Activated T-cell treated with anti-CD3 and anti-CD28 coated beads, Interleukin-2, amount 50 U/mL, for 24 hours (primary cell): ENCODE measurements around the gene RASA3.
"Not testable (repeated sequence)": the region's sequence is repeated elsewhere in the genome, so short reads cannot be mapped to it uniquely, and the experiment has no call there.

Source experiments
- DNase-seq: peaks from one replicate; pipeline ENCODE4 v3.0.0-alpha.2; 2020
- H3K27ac Mint-ChIP-seq: 2 replicates; pipeline ENCODE4 v1.8.0; 2020; ENCODE audit warnings: mild to moderate bottlenecking, mixed read lengths
- H3K27me3 Mint-ChIP-seq: 2 replicates; pipeline ENCODE4 v1.8.0; 2020; ENCODE audit warnings: mixed read lengths
- H3K36me3 Mint-ChIP-seq: 2 replicates; pipeline ENCODE4 v1.8.0; 2020; ENCODE audit warnings: low read depth, mixed read lengths
- H3K4me1 Mint-ChIP-seq: 2 replicates; pipeline ENCODE4 v1.8.0; 2020; ENCODE audit warnings: low read depth, mixed read lengths
- H3K4me3 Mint-ChIP-seq: 2 replicates; pipeline ENCODE4 v1.8.0; 2020; ENCODE audit warnings: mild to moderate bottlenecking, moderate library complexity, mixed read lengths
- H3K9me3 Mint-ChIP-seq: 2 replicates; pipeline ENCODE4 v1.8.0; 2020; ENCODE audit warnings: mixed read lengths

The RASA3 gene

DNA sequence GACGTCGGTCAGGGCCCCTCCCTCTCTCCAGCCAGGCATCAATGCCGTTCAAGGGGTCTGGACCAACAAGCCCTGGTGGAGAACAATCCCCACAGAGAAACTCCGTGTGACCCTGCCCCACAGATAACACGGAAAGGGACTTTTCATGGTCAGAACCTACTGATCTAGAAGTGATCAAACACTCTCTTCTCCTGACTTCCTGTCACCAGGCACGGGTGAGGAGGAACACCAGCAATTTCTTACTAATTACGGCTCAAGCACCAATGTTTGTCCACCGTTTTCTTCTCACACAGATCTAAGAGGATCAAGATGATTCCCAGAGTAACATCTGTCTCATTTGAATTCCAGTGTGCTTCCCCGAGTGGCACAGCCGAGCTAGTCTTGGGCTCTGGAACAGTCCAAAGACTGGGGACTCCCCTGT, 11.8 kb downstream of the RASA3 start:
- H3K27me3 Mint-ChIP-seq, result no peaks in the 10 kb centered on the region
- peaks cover 25% of the 10 kb centered on the region for H3K36me3 Mint-ChIP-seq
- H3K27ac Mint-ChIP-seq, result peak overlapping the region; percentile 98
- DNase-seq, result no peak
- H3K4me1 Mint-ChIP-seq, result peaks cover 80% of the 10 kb centered on the region
- peak overlapping the region; percentile 60 for H3K4me3 Mint-ChIP-seq
- peaks cover 2% of the 10 kb centered on the region for H3K9me3 Mint-ChIP-seq

DNA sequence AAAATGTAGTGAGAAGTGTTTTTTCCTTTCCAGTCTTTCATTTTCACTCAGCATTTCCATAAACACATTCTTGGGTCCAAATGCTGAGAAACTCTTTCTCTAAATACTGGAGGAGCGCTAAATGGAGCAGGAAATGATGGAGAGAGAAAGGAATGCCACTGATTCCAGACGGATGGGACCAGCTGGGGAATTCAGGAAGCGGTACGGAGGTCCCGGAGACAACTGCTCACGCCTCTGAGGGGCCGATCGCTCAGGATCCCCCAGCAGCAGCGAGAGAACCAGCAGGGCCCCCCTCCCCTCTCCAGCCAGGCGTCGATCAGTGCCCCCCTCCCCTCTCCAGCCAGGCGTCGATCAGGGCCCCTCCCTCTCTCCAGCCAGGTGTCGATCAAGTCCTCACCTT, 13.2 kb downstream of the RASA3 start:
- DNase-seq, result no peak
- Mint-ChIP-seq H3K27me3 (no peaks in the 10 kb centered on the region), H3K27ac (peak overlapping the region; percentile 82), H3K4me3 (peak overlapping the region; percentile 20), H3K4me1 (peaks cover 78% of the 10 kb centered on the region), H3K9me3 (no peaks in the 10 kb centered on the region), H3K36me3 (peaks cover 27% of the 10 kb centered on the region)

DNA sequence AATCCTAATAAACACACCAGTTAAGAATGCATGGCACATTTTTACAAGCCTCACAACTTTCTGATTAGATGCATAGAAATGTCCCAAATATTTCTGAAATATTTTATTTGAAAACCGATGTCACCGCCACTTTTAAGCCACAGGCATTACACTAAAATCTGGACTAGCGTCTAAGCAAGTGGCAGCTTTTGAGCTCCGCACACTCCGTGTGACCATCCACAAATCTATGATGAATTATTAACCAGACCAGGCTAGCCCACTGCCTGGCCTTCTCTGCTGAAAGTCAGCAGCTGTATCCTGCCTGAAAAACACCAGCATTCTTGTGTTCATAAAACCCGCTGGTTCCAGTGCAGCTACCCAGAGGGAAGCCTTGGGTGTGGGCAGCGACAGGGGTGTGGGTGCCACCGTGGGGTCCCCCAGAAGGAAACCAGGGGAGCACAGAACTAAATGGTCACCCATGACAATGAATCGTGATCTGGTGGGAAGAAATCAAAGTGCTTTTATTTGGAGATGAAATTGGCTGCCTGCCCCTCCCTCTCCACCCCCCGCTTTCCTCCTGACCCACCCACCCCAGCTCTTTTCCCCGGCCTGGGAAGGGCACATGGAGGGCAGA, 13.8 kb downstream of the RASA3 start:
- H3K36me3 Mint-ChIP-seq, result peaks cover 30% of the 10 kb centered on the region
- H3K27ac Mint-ChIP-seq, result peak overlapping the region; percentile 82
- H3K27me3 Mint-ChIP-seq, result no peaks in the 10 kb centered on the region
- H3K4me1 Mint-ChIP-seq, result peaks cover 76% of the 10 kb centered on the region
- DNase-seq, result no peak
- H3K9me3 Mint-ChIP-seq, result no peaks in the 10 kb centered on the region
- H3K4me3 Mint-ChIP-seq, result peak overlapping the region; percentile 35

DNA sequence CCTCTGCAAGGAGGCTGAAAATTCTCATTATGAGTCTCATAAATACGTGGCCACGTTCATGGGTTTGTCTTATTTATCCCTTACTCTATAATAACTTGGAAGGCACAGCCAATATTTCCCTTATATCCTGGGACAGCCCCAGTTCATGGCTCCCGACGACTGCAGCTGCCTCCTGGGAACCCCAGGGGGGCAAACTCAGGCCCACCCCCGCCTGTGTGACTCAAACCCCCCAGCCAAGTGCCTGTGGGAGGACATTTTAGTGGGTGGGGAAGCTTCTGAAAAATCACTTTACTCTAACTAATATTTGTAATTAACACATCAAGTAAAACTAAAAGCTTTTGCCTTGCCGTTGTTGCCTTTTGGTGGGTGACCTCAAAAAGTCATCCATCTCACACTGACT, 14.3 kb downstream of the RASA3 start:
- Mint-ChIP-seq H3K27ac (peak overlapping the region; percentile 82), H3K36me3 (peaks cover 30% of the 10 kb centered on the region), H3K4me1 (peaks cover 74% of the 10 kb centered on the region), H3K9me3 (no peaks in the 10 kb centered on the region), H3K27me3 (no peaks in the 10 kb centered on the region), H3K4me3 (peak overlapping the region; percentile 35)
- no peak for DNase-seq

DNA sequence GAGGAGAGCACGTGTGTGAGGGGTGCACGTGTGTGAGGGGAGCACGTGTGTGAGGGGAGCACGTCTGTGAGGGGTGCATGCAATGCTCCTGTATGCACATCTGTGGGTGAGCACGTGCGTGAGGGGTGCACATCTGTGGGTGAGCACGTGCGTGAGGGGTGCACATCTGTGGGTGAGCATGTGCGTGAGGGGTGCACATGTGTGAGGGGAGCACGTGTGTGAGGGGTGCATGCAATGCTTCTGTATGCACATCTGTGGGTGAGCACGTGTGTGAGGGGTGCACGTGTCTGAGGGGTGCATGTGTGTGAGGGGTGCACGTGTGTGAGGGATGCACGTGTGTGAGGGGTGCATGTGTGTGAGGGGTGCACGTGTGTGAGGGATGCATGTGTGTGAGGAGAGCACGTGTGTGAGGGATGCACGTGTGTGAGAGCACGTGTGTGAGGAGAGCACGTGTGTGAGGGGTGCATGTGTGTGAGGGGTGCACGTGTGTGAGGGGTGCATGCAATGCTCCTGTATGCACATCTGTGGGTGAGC, 15.0 kb downstream of the RASA3 start:
- not testable (repeated sequence) for H3K4me3 Mint-ChIP-seq, H3K27me3 Mint-ChIP-seq, H3K9me3 Mint-ChIP-seq
- H3K4me1 Mint-ChIP-seq, result peaks cover 72% of the 10 kb centered on the region
- H3K36me3 Mint-ChIP-seq, result peaks cover 30% of the 10 kb centered on the region
- peak; percentile 14 for DNase-seq
- peak overlapping the region; percentile 82 for H3K27ac Mint-ChIP-seq

DNA sequence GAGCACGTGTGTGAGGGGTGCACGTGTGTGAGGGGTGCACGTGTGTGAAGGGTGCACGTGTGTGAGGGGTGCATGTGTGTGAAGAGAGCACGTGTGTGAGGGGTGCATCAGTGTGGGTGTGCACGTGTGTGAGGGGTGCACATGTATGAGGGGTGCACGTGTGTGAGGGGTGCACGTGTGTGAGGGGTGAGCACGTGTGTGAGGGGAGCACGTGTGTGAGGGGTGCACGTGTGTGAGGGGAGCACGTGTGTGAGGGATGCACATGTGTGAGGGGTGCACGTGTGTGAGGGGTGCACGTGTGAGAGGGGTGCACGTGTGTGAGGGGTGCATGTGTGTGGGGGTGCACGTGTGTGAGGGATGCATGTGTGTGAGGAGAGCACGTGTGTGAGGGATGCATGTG, 15.7 kb downstream of the RASA3 start:
- no peaks in the 10 kb centered on the region for H3K27me3 Mint-ChIP-seq
- H3K27ac Mint-ChIP-seq, result no peak overlapping the region
- no peak overlapping the region for H3K4me3 Mint-ChIP-seq
- peaks cover 73% of the 10 kb centered on the region for H3K4me1 Mint-ChIP-seq
- H3K36me3 Mint-ChIP-seq, result peaks cover 34% of the 10 kb centered on the region
- no peak for DNase-seq
- H3K9me3 Mint-ChIP-seq, result no peaks in the 10 kb centered on the region

DNA sequence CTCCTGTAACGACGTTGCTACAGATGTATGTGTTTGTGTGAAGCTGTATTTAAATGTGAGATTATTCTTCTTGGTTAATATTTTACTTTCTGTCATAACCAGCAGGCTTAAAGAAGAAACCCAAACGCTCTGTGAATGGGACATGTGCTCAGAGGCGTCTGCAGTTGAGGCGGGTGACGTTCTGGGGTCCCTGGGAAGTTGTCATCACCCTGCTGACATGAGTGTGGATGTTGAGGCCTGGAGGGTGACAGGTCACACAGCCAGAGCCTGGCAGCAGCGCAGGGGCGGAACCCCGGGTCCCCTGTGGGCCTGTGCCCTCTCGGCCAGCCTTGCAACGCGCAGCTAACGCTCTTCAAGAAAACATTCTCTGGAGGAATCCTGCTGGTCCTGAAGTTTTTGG, 16.6 kb downstream of the RASA3 start:
- peaks cover 68% of the 10 kb centered on the region for H3K4me1 Mint-ChIP-seq
- H3K36me3 Mint-ChIP-seq, result peaks cover 34% of the 10 kb centered on the region
- no peak overlapping the region for H3K4me3 Mint-ChIP-seq
- H3K27ac Mint-ChIP-seq, result peak overlapping the region; percentile 91
- H3K9me3 Mint-ChIP-seq, result no peaks in the 10 kb centered on the region
- peak; percentile 29 for DNase-seq
- no peaks in the 10 kb centered on the region for H3K27me3 Mint-ChIP-seq

DNA sequence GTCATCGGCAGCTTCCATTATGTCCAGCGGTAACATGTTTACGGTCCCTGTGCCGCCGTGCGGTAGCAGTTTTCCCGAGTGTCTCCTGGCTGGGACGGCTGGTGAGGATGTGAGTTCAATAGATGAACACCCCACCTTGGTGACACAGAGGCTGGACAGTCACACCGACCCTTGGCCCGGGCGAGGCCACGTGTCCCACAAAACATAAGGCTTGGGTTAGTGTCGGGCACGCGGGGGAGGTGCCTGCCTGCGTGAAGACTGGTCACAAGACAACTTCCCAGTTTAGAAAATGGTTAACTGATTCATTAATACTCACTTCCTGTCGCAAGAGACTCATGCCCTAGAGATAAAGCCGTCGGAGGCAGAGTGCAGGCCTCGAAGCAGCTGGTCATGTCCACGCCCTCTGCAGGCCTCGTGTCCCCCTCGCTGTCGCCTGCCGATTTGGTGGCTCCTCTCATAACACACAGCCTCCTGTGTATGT, 17.2 kb downstream of the RASA3 start:
- peak overlapping the region; percentile 21 for H3K4me3 Mint-ChIP-seq
- DNase-seq, result peak; percentile 53
- peaks cover 30% of the 10 kb centered on the region for H3K36me3 Mint-ChIP-seq

DNA sequence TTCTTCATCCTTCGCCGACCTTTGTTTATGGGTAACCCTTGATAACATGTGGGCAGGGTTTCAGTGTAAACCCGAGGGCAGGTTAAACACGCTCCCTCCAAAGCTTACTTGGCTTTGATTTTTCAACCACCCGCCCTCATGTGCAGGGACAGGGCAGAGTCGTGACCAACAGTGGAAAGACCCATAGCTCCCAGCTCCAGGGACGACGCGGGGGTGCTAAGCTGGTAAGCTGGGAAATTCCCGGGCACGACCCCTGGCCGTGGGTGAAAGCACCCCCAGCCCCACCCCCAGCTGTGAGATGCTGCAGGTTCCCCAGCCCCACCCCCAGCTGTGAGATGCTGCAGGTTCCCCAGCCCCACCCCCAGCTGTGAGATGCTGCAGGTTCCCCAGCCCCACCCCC, 17.8 kb downstream of the RASA3 start:
- DNase-seq, H3K4me3 Mint-ChIP-seq, H3K27me3 Mint-ChIP-seq, H3K9me3 Mint-ChIP-seq: not testable (repeated sequence)
- Mint-ChIP-seq H3K27ac (peak overlapping the region; percentile 86), H3K36me3 (peaks cover 30% of the 10 kb centered on the region), H3K4me1 (peaks cover 75% of the 10 kb centered on the region)

More for the DNA sequence above, 17.2 kb downstream of the RASA3 start:
- H3K4me1 Mint-ChIP-seq, result peaks cover 70% of the 10 kb centered on the region
- no peaks in the 10 kb centered on the region for H3K27me3 Mint-ChIP-seq
- peak overlapping the region; percentile 91 for H3K27ac Mint-ChIP-seq
- no peaks in the 10 kb centered on the region for H3K9me3 Mint-ChIP-seq

DNA sequence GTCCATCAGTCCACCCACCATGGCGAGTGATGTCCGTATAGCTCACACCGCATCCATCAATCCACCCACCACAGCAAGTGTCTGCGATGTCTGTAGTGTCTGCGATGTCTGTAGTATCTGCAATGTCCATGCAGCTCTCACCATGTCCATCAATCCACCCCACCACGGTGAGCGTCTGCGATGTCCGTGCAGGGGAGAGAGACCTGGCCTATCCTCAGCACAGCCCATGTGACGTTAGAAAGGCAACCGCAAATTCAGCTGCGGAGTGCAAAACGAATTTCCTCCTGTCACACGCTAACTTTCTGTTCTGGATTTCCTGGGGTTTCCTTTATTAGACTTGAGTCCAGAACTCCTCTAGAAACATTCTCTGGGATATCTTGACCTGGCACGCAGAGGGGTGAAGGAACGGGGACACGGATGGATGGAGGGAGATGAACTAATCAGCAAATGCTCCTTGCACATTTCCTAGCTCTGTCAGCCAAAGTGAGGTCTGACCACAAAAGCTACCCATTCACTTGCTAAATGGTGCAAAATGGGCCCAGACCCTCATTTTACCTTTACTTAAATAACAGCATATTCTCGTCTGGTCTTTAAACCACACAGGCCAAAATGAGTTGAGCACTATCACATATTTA, 18.3 kb downstream of the RASA3 start:
- H3K36me3 Mint-ChIP-seq, result peaks cover 30% of the 10 kb centered on the region
- H3K27ac Mint-ChIP-seq, result peak overlapping the region; percentile 86
- H3K27me3 Mint-ChIP-seq, result no peaks in the 10 kb centered on the region
- H3K9me3 Mint-ChIP-seq, result no peaks in the 10 kb centered on the region
- DNase-seq, result peak; percentile 27
- H3K4me1 Mint-ChIP-seq, result peaks cover 77% of the 10 kb centered on the region
- no peak overlapping the region for H3K4me3 Mint-ChIP-seq

DNA sequence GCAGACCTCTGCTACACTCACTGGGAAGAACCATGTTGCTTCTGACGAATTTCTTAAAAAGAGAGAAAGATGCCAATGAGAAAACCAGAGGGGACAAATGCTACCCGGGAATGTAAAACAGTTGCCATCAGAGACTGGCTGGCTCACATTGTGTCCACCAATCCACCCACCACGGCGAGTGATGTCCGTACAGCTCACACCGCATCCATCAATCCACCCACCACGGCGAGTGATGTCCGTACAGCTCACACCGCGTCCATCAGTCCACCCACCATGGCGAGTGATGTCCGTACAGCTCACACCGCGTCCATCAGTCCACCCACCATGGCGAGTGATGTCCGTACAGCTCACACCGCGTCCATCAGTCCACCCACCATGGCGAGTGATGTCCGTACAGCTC, 19.0 kb downstream of the RASA3 start:
- H3K4me3 Mint-ChIP-seq, H3K9me3 Mint-ChIP-seq, DNase-seq, H3K27me3 Mint-ChIP-seq: not testable (repeated sequence)
- peak overlapping the region; percentile 89 for H3K27ac Mint-ChIP-seq
- H3K4me1 Mint-ChIP-seq, result peaks cover 77% of the 10 kb centered on the region
- peaks cover 34% of the 10 kb centered on the region for H3K36me3 Mint-ChIP-seq

DNA sequence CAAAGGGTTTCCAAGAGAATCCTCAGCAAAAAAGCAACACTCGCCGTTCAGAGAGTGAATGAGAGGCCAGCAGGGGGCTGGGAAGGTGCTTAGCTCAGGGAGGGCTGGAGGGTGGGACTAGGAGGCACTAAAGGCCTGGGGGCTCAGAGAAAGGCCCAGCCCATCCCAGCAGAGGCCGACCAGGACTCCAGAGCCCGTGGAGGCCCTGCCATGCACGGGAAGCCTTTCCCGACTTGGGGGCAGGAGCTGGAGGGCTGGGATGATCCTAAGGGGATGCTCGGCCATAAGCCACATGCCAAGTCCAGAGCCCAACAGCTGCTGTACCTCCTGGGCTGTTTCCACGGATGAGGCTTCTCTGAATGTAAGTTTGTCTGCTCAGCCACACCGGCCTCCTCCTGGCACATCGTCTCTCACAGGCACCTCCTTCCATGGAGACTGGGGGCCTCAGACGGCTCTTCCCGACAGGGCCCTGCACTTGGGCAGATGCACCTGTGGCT, 19.5 kb downstream of the RASA3 start:
- H3K4me3 Mint-ChIP-seq, result no peak overlapping the region
- peaks cover 77% of the 10 kb centered on the region for H3K4me1 Mint-ChIP-seq

DNA sequence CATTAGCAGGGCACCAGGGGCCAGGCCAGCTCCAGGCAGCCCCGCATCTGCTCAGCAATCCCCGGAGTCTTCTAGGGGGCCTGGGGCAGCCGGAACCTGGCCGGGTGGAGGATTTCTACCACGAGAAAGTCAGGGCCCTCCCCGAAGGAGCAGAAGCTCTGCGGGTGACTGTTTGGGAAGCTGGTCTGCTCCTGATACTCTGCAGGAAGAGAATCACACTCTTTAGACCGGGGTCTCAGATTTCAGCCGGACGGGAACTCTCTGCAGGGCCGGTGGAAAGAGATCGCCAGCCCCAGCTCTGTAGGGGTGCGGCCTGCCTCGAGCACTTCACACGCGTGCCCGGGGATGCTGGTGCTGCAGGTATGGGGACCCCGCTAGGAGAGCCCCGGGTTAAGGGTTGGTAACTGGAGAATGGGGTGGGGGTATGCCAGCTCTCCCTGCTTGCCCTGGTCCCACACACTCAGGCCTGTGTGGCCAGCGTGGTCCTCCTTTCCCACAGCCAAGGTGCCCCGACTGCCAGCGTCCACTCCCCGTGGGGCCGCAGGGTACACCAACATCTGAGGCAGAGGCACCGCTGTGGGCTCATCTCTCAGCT, 20.1 kb downstream of the RASA3 start:
- Mint-ChIP-seq H3K36me3 (peaks cover 28% of the 10 kb centered on the region), H3K27ac (peak overlapping the region; percentile 89), H3K4me1 (peaks cover 75% of the 10 kb centered on the region), H3K9me3 (no peaks in the 10 kb centered on the region), H3K4me3 (no peak overlapping the region), H3K27me3 (no peaks in the 10 kb centered on the region)
- DNase-seq, result peak; percentile 33

More for the DNA sequence above, 19.5 kb downstream of the RASA3 start:
- Mint-ChIP-seq H3K27ac (peak overlapping the region; percentile 89), H3K27me3 (no peaks in the 10 kb centered on the region), H3K9me3 (no peaks in the 10 kb centered on the region), H3K36me3 (peaks cover 34% of the 10 kb centered on the region)
- peak; percentile 29 for DNase-seq

DNA sequence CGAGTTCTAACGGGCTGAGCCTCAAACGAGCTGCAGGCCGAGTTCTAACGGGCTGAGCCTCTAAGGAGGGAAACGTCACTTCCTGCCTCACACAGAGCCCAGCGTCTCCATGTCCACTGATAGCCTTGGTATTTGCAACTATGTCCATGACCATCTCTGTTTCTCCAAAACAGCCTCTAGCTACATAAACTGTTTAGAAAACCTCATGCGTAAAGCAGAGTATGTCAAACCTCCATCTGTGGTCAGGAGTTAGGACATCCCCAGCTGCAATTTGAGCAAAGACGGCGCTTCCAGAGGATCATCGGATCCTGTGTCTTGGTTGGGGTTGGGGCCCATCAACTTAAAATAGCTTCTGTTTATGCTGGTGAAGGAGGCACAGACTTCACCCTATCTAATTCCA, 20.8 kb downstream of the RASA3 start:
- Mint-ChIP-seq H3K4me3 (peak overlapping the region; percentile 18), H3K4me1 (peaks cover 81% of the 10 kb centered on the region), H3K36me3 (peaks cover 32% of the 10 kb centered on the region), H3K9me3 (no peaks in the 10 kb centered on the region), H3K27ac (peak overlapping the region; percentile 89), H3K27me3 (no peaks in the 10 kb centered on the region)
- DNase-seq, result peak; percentile 39

DNA sequence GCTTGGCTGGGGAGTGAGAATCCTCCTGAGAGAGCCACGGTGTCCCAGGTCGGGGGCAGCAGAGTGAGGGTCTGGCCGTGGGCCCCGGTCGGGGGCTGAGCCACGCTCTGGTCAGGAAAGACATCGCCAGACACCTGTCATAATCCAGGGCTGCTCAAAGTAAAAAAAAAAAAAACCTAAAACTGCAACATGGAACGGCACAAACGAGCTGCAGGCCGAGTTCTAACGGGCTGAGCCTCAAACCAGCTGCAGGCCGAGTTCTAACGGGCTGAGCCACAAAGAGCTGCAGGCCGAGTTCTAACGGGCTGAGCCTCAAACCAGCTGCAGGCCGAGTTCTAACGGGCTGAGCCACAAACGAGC, 21.6 kb downstream of the RASA3 start:
- not testable (repeated sequence) for H3K9me3 Mint-ChIP-seq, H3K27me3 Mint-ChIP-seq, DNase-seq
- Mint-ChIP-seq H3K4me1 (peaks cover 81% of the 10 kb centered on the region), H3K27ac (peak overlapping the region; percentile 97), H3K4me3 (peak overlapping the region; percentile 81), H3K36me3 (peaks cover 37% of the 10 kb centered on the region)
